GM21825 (cell line): Measurements from ENCODE around the gene ENGASE.

Experiments
- ATAC-seq: cut with Tn5 transposase; IDR thresholded peaks from one replicate; pipeline ENCODE4 v1.9.1; 2021; ENCODE audit warnings: mild to moderate bottlenecking, moderate library complexity; ENCODE audit not compliant: unreplicated experiment

The ENGASE gene

DNA sequence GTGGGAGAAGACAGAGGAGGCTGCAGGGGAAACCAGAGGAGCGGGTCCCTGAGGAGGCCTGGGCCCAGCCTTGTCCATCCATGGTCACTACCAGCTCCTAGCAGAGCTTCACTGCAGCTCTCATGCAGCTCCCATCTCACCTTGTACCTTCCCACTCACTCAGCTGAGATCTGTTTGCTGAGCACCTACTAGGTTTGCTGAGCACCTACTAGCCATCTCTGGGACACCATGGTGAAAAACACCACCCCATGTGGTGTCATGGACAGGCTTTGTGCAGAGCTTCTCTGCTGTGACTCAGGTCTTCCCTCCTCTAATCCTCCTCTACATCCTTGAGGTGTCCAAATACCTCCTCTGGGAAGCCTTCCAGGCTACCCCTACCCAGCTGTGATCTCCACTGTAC lies 58.6 kb downstream of the ENGASE start:
- no peak for ATAC-seq

DNA sequence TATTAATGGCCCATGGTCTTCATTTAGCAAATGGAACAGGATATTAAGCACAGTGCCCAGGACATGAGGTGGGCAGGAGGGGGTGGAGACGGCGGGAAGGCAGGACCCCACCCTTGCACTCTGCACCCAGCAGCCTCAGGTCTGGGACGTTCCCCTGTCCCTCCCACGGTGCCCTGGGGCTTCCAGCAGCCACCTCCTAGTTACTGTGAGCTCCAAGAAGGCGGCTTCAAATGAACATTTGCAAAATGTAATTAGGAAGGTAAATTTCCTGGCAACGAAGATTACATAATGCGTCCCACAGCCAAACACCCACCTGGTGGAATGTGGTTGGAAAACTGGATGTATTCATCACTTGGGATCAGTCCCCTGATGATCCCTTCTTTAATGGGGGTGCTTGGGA lies 59.4 kb downstream of the ENGASE start:
- ATAC-seq = no peak

DNA sequence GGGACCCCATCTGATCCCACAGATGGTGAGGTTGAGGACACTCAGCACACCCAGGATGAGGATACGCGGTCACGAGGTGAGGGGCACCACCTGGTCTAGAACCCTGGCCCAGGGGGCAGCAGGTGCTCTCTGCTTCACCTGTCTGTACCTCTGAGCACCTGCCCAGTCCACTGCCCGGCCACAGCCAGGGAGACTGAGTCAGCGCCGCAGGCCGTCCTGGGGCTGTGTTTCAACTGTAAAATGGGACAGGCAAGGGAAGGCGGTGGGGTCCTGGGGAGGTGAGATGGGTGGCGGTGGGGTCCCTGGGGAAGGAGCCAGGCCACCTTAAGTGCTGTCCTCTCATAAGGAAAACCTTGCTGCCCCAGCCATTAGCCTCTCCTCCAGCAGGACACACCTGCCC lies 60.4 kb downstream of the ENGASE start:
- no peak for ATAC-seq

- ATAC-seq = no peak
Observed at GRCh38 chr17:79135628-79136405, 61.2 kb downstream of the ENGASE start.
